HG03064 (cell line): ENCODE data around the gene RXRB.

Experiments used
- ATAC-seq: cut with Tn5 transposase; IDR thresholded peaks from one replicate; pipeline ENCODE4 v1.9.1; 2021; ENCODE audit warnings: low read depth; ENCODE audit not compliant: unreplicated experiment

The RXRB gene

DNA sequence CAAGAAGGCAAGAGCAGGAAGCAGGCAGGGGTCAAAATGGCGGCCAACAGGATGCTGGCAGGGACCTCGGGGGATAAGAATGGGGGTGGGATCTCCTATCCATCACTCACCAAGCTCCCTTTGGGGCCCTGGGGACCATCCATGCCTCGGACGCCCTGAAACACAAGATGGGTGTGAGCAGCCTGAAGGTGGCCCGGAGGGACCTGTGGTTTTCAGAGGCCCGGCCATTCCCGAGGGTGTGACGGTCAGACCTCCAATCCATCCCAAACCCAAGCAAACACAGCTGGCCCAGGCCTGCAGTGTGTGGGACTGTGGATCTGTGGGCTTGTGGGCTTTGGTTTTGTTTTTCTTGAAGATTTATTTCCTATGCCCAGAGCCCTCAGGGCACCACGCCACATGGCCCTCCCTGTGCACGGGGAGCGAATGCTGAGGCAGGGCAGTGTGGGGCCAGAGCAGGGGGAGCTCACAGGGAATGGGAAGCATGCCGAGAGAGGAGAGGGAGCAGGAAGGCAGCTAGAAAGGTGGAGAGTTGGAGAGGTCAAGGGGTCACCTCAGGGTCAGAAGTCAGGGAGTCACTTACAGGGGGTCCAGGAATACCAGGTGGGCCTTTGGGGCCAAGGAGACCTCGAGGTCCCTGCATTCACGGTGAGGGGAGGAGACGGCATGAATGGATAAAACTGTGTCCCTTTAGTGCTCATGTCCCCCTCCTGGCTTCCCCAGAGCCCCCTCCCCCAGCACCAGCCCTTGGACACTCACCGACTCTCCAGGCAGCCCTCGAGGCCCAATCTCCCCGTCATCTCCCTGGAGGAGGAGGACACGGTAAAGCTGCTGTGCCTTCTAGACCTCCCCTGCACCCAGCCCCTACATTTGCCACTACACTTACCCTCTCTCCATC, 22.7 kb downstream of the RXRB start:
- no peak for ATAC-seq

DNA sequence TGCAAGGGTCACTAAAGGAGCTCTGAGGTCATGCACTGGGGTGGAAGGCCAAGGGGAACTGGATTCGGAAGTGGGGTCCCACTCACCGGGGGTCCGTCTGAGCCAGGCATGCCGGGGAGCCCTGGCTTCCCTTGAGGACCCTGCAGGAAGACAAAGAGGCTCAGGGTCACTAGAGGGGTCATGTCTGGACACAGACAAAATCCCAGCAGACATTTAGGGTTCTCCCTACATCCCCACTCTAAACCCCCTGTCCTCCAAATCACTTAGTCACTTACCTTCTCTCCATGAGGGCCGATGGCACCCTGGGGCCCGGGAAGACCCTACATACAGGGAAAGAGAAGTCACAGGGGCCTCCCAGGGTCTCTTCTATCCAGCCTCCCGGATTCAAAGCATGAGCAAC, 23.6 kb downstream of the RXRB start:
- ATAC-seq, result no peak

- ATAC-seq, result no peak
These were observed 24.9 kb downstream of the RXRB start for GRCh38 chr6:33175436-33176069.

DNA sequence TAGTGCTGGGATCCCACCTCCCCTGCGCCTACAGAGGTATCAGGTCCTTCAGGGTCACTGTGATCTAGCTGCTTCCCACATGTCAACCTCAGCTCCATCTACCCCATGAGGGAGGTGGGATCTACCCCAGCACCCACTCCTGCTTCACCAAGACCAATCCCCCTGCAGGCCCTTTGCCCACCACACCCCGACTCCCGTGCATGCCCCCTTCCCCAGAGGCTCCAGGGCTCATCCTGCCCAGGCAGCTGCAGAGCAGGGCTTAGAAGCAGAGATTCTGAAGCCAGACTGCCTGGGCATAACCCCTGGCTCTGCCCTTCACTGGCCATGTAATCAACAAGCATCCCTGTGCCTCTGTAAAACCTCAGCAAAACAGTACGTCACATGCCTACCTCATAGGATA, 25.7 kb downstream of the RXRB start:
- no peak for ATAC-seq

- no peak for ATAC-seq
These were observed 26.8 kb downstream of the RXRB start for GRCh38 chr6:33173535-33174180.

DNA sequence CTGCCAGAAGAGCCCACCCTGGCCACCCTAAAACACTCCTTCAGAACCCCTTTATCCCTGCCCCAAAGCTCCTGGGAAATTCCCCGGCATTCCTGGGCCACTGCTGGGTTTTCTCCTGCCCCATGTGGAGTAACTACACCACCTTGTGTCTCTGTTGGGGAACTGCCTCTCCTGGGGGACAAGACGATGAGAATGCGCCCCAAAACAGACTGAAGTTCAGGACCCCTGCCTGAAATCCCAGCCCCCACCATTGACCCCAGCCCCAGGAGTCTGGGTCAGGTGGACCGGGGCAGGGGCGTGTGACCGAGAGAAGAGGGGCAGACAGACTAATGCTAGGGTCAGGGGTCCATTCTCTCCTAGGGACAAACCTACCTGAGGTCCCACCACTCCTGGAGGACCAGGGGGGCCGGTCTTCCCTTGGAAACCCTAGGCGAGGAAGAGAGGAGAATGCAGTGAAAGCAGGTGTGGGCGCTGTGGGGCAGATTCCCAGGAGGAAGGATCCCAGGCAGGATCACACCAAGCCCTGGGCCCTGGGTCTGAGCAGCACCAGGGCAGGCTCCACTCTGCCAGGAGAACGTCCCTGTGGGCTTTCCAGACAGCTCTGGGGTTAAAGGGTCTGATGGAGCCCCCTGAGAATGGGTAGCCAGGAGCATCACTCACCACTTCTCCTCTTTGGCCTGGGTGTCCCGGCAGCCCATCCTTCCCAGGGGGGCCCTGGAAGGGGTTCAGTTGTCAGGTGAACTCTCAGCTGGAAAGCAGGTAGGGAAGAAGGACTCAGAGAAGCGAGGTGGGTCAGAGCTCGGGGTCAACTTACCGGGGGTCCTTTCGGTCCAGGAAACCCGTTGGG, 27.6 kb downstream of the RXRB start:
- ATAC-seq, result no peak

DNA sequence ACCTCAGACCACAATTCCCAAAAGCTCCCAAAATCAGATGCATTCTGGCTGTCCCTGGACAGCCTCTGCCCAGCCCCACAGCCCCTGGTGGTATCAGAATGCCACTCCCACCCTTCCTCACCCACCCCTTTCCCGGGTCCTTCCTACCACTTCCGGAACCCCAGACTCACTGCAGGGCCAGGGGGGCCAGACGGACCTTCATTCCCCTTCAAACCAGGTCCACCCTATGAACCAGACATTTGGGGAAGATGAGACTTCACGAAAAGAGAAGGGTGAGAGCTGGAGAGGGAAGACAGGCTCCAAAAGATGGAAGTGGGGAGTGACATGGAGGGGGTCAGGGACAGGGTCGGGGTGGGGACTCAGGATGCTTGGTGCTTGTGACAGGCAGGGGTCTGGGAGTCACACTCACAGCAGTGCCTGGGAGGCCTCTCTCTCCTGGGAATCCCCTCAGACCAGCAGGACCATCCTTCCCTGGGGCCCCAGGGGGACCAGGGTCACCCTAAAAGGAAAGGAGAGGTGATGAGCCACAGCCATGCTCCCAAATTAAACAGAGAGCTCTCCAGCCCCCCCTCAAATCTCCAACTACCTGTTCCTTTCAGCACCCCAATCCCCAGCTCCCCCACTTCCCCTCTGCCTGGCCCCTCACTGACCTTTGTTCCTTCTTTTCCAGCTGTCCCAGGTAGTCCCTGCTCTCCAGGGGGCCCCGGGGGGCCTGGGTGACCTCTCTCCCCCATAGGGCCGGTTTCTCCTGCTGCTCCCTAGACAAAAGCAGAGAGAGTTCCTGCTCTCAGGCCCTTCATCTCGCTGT, 28.4 kb downstream of the RXRB start:
- no peak for ATAC-seq

GRCh38 chr6:33171016-33171879, 29.2 kb downstream of the RXRB start:
- no peak for ATAC-seq

DNA sequence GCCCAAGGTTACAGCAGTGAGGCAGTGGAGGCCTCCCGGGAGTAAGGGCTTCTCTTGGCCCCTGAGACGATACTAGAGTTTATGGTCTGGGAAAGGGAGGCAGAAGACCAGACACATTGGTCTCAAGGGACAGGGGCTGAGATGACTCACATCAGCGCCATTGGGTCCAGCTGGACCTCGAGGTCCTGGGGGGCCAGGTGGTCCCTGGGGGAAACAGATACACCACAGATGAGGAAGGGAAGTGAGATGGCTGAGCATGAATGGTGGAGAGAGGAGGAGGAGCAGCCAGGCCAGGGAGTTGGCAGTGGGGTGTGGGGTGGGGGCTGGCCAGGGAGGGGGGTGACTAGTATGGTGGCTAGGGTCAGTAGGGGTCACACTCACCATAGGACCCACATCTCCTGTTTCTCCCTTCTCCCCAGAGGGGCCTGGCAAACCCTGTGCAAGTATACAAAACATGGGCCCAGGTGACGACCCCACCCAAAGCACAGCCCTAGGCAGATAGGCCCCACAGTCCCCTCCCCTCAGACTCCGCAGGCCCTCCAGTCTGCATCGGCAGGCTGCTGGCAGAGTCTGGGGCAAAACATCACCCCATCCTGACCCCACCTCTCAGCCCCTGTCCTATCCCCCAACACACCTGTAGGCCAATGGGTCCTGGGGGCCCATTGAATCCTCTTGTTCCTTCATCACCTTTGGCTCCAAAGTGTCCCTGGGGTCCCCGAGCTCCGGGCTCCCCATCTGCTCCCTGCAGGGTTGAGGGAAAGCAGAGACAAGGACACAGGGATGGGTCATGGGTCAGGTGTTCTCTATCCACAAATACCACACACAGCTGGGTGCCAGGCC, 30.1 kb downstream of the RXRB start:
- ATAC-seq, result no peak

- no peak for ATAC-seq
These were observed 30.9 kb downstream of the RXRB start for GRCh38 chr6:33169291-33170175.

DNA sequence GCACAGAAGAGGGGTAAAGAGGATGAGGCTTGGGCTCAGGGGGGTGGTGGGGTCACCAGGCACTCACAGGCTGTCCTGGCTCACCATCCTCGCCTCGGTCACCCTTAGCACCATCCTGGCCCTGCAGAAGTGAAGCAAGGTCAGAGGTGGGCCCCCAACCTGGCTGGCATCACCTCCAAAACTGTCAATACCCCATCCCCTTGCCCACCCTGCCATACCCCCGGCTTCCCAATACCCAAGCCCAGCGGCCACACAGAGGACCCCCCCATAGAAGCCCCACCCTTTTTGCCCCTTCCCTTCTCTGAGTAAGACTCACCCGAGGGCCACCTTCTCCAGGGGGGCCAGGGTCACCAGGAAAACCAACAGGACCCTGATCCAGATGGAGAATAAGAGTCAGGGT, 31.8 kb downstream of the RXRB start:
- no peak for ATAC-seq

DNA sequence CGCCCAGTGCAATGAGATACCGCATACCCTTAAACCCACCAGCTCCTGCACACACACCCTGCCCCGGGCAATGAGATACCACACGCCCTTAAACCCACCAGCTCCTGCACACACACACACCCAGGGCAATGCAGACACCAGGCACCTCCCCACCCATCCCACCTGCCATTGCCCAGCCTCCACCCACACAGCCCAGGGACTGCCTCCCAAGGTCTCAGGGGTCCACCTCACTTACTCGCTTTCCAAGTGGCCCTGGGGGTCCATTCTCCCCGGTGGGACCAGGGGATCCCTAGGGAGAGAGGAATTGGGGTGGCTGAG, 32.2 kb downstream of the RXRB start:
- no peak for ATAC-seq

DNA sequence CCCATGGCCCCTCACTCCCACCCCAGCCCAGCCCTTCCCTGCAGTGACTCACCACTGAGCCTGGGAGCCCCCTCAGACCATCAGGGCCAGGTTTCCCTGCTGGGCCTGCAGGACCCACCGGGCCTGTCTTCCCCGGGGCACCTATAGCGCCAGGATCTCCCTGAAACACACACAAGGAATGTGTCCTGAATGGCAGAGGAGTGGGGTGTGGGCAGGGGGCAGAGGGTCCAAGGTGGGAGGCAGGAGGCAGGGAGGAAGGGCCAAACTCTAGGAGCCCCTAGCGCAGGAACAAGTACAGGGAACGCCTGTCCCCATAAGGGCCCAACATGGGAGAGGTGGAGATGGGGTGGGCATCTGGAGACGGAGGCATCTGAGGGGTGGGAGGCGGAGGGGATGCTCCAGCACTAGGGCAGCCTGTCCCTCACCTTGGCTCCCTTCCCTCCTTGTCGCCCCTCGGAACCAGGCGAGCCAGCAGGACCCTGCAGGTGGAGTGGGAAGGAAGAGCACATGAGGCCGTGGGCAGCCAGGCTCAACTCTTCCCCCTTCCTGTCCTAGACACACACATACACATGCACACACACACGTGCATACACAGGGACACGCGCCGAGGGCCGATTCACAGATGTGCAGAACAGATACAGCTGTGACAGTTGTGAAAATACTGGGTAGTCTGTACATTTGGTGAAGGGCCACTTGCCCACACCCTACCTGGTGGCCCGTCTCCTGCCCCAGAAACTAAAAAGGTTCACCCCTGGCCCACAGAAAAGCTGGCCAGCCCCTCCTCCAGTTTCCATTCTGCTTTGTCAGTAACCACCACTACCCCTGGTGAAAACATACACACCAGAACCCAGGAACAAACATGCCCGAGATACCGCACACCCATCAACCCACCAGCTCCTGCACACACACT, 32.8 kb downstream of the RXRB start:
- no peak for ATAC-seq

- no peak for ATAC-seq
These were observed 33.7 kb downstream of the RXRB start for GRCh38 chr6:33166811-33167210.

- no peak for ATAC-seq
These were observed 34.1 kb downstream of the RXRB start for GRCh38 chr6:33166363-33166762.

DNA sequence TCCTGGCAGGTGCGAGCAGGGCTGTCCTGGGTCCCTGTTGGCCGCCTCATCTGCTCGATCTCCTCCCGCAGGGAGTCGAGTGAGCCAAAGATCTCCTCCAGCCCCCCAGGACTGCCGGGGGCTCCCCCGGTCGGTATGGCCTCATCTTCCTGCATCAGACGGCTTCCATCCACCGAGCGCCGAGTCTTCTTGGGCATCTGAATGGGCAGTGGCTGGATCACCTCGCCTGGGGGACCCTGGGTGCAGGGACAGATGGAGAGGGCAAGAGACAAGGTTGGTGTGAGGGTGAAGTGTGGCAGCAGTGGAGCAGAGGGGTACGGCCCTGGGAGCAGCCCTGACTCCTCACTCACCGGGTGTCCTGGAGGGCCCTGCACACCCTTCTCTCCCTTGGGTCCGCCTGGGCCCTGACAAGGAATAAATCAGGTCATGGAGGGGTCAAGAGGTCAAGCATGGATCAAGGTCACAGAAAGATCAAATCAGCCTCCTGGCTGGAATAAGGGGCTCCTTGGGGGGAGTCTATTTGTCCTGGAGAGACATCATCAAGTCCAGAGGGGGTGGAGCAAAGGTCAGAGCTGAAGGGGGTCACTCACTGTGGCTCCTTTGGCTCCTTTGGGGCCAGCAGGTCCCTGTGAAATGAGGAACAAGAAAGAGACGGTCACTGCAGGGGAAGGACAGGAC, 34.7 kb downstream of the RXRB start:
- no peak for ATAC-seq
